KMS-11 (cell line): ENCODE data around the gene DPM3.
A peak's percentile ranks its signal among the peaks of the same experiment; 100 is the strongest.

Experiments
- H2AFZ ChIP-seq: fragments of 200-600 bp; sonication (generic); 2 replicates; pipeline ENCODE4 v1.6.1; 2016; ENCODE audit warnings: antibody characterized with exemption, mixed run types, low read depth
- H3K27ac ChIP-seq: fragments of 200-600 bp; sonication (generic); 2 replicates; pipeline ENCODE4 v1.6.1; 2016; ENCODE audit warnings: mild to moderate bottlenecking, mixed run types
- H3K27me3 ChIP-seq: fragments of 200-600 bp; sonication (generic); 2 replicates; pipeline ENCODE4 v1.6.1; 2017; ENCODE audit warnings: mild to moderate bottlenecking, low read depth, mixed run types, moderate library complexity; ENCODE audit not compliant: insufficient read depth
- H3K36me3 ChIP-seq: fragments of 200-600 bp; sonication (generic); 2 replicates; pipeline ENCODE4 v1.6.1; 2017; ENCODE audit warnings: mild to moderate bottlenecking, mixed run types; ENCODE audit not compliant: insufficient read depth
- H3K4me1 ChIP-seq: fragments of 200-600 bp; sonication (generic); 2 replicates; pipeline ENCODE4 v1.6.1; 2016; ENCODE audit warnings: mild to moderate bottlenecking, low read depth, mixed run types; ENCODE audit not compliant: poor library complexity, severe bottlenecking
- H3K4me2 ChIP-seq: fragments of 200-600 bp; sonication (generic); 2 replicates; pipeline ENCODE4 v1.7.0; 2016; ENCODE audit warnings: mild to moderate bottlenecking, mixed run types
- H3K4me3 ChIP-seq: fragments of 200-600 bp; sonication (generic); IDR thresholded peaks from 2 replicates; pipeline ENCODE4 v1.6.1; 2017; ENCODE audit warnings: low read depth, low read length, mixed read lengths; ENCODE audit not compliant: insufficient read depth
- H3K79me2 ChIP-seq: fragments of 200-600 bp; sonication (generic); 2 replicates; pipeline ENCODE4 v1.6.1; 2016; ENCODE audit warnings: low read depth, mixed run types; ENCODE audit not compliant: insufficient read depth
- H3K9ac ChIP-seq: fragments of 200-600 bp; sonication (generic); 2 replicates; pipeline ENCODE4 v1.6.1; 2016; ENCODE audit warnings: mild to moderate bottlenecking, mixed run types
- H4K20me1 ChIP-seq: fragments of 200-600 bp; sonication (generic); 2 replicates; pipeline ENCODE4 v1.6.1; 2016; ENCODE audit warnings: mild to moderate bottlenecking, mixed run types; ENCODE audit not compliant: insufficient read depth
- TF ChIP-seq, protein P1 (sequence below): fragments of 200-600 bp; sonication (generic); conservative IDR thresholded peaks from 2 replicates; pipeline ENCODE4 v1.6.1; 2017; ENCODE audit warnings: low read depth, mild to moderate bottlenecking, antibody characterized with exemption, low read length, moderate library complexity, mixed read lengths

The DPM3 gene

DNA sequence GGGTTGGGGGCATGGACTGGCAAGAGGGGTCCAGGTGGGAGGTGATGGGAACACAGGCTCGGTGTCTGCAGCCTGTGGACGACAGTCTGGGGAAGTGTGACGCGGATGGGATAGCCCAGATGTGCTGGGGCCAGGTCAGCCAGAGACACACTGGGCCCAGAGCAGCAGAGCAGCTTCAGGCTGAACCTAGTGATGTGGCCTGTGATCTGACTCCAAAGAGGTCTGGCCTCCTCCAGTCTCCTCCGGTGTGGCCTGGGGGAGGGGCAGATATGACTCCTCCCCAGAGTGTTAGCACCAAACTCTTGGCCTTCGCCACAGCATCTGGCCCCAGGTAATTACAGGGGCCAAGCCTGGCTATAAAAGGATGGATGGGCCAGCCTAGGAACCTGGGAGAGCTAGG is 48.2 kb downstream of the DPM3 start:
- TF ChIP-seq, protein P1, sequence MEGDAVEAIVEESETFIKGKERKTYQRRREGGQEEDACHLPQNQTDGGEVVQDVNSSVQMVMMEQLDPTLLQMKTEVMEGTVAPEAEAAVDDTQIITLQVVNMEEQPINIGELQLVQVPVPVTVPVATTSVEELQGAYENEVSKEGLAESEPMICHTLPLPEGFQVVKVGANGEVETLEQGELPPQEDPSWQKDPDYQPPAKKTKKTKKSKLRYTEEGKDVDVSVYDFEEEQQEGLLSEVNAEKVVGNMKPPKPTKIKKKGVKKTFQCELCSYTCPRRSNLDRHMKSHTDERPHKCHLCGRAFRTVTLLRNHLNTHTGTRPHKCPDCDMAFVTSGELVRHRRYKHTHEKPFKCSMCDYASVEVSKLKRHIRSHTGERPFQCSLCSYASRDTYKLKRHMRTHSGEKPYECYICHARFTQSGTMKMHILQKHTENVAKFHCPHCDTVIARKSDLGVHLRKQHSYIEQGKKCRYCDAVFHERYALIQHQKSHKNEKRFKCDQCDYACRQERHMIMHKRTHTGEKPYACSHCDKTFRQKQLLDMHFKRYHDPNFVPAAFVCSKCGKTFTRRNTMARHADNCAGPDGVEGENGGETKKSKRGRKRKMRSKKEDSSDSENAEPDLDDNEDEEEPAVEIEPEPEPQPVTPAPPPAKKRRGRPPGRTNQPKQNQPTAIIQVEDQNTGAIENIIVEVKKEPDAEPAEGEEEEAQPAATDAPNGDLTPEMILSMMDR, result no peak
- Histone ChIP-seq H3K4me2 (no peak overlapping the region), H3K27me3 (peaks cover 3% of the 10 kb centered on the region; the same call in 1 of the 2 replicates), H4K20me1 (no peaks in the 10 kb centered on the region), H3K27ac (no peak overlapping the region), H2AFZ (no peak overlapping the region), H3K4me1 (peaks cover 27% of the 10 kb centered on the region), H3K36me3 (no peaks in the 10 kb centered on the region), H3K79me2 (no peaks in the 10 kb centered on the region), H3K9ac (no peak overlapping the region), H3K4me3 (peak overlapping the region; percentile 49)

DNA sequence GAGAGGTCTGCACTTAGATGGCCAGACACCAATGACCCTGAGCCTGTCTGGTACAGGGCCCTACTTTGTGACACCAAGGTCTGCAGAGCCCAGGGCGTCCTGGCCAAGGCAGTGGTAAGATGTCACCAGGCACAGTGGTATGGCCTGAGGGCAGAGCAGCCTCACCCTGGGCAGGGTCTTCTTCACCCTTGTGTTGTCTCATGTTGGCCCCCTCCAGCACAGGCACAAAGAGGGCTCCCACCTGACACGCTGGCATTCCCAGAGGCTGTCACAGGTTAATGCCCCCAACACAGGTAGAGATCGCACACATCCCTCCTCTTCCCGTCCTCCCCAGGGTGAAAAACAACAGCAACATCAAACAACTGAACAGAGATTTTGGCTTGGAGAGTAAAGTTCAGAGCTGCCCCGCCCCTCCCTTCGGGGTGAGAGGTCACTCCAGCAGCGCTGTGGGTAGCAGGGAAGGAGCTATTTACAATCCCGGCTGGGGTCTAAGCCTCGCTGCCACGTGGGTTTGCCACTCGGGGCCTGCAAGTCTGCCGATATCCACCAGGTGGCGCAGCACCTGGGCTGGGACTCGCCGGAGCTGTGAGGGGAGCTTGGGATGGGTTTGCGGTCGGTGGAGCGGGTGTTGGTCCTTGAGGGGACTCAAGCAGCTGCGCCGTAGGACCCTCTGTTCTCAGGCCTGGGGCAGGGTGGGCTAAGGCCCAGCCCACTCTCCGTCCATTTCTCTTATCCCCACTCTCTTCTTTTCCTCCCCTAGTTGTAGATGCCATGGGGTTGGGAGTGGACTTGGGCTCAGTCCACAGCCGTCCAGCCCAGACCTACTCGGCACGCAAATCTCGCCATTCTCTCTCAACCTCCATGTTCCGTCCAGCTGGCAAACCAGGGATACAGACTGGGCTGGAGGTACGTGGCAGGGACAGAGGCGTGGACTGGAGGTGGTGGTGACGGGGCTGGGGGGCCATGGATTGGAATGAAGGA is 49.0 kb downstream of the DPM3 start:
- H3K27ac ChIP-seq, result no peak overlapping the region

More for the DNA sequence above, 49.0 kb downstream of the DPM3 start:
- Histone ChIP-seq H3K4me2 (peak overlapping the region; percentile 47), H3K9ac (peak overlapping the region; percentile 3; the same call in 1 of the 2 replicates), H3K36me3 (no peaks in the 10 kb centered on the region), H3K27me3 (peaks cover under 1% of the 10 kb centered on the region; the same call in 1 of the 2 replicates), H2AFZ (peak overlapping the region; percentile 84), H3K4me3 (peak overlapping the region; percentile 77), H3K4me1 (peaks cover 34% of the 10 kb centered on the region), H3K79me2 (no peaks in the 10 kb centered on the region), H4K20me1 (no peaks in the 10 kb centered on the region)
- TF ChIP-seq, protein P1, result peak; percentile 100
